ENCODE measurements around the gene IGF1R. TPM values are rescaled to one million over a fixed set of nuclear protein-coding genes. Genes with fewer than 3 reads are reported as not detected.
"Not testable (repeated sequence)": the region's sequence is repeated elsewhere in the genome, so short reads cannot be mapped to it uniquely, and the experiment has no call there.

IGF1R gene
- total and polyA plus RNA-seq, 2 experiments from 2014 or later, result 10.8 to 42.9 TPM

DNA sequence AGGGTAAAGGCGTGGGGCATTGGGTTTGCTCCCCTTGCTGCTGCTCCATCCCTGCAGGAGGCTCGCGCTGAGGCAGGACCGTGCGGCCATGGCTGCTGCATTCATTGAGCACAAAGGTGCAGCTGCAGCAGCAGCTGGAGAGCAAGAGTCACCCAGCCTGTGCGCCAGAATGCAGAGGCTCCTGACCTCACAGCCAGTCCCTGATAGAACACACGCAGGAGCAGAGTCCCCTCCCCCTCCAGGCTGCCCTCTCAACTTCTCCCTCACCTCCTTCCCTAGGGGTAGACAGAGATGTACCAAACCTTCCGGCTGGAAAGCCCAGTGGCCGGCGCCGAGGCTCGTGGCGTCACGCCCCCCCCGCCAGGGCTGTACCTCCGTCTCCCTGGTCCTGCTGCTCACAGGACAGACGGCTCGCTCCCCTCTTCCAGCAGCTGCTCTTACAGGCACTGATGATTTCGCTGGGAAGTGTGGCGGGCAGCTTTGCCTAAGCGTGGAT, 312.3 kb downstream of the IGF1R start:
- no peaks in the 10 kb centered on the region for H4K20me1 ChIP-seq (ENCODE audit: insufficient read depth, poor library complexity, severe bottlenecking)
- no peaks in the 10 kb centered on the region for H3K4me1 ChIP-seq (ENCODE audit: insufficient read depth)
- H3K9me3 ChIP-seq (ENCODE audit: low read depth), result no peaks in the 10 kb centered on the region
- H3K27me3 ChIP-seq, result no peaks in the 10 kb centered on the region
- H3K9me2 ChIP-seq (replicated peaks; ENCODE audit: insufficient read depth), result no peaks in the 10 kb centered on the region
- H3K79me2 ChIP-seq, result no peaks in the 10 kb centered on the region
- H3K36me3 ChIP-seq (replicated peaks; ENCODE audit: insufficient read depth, low read depth), result no peaks in the 10 kb centered on the region
- H3K27ac ChIP-seq, result no peak overlapping the region
- no peak overlapping the region for H3K4me2 ChIP-seq
- no peak overlapping the region for H2AFZ ChIP-seq
- no peak for DNase-seq (ENCODE audit: low spot score)
- TF ChIP-seq, protein P1, sequence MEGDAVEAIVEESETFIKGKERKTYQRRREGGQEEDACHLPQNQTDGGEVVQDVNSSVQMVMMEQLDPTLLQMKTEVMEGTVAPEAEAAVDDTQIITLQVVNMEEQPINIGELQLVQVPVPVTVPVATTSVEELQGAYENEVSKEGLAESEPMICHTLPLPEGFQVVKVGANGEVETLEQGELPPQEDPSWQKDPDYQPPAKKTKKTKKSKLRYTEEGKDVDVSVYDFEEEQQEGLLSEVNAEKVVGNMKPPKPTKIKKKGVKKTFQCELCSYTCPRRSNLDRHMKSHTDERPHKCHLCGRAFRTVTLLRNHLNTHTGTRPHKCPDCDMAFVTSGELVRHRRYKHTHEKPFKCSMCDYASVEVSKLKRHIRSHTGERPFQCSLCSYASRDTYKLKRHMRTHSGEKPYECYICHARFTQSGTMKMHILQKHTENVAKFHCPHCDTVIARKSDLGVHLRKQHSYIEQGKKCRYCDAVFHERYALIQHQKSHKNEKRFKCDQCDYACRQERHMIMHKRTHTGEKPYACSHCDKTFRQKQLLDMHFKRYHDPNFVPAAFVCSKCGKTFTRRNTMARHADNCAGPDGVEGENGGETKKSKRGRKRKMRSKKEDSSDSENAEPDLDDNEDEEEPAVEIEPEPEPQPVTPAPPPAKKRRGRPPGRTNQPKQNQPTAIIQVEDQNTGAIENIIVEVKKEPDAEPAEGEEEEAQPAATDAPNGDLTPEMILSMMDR (IDR thresholded peaks at IDR 0.05; ENCODE audit: poor library complexity), result no peak
- TF ChIP-seq EZH2phosphoT487 (IDR thresholded peaks at IDR 0.05; ENCODE audit: low read depth, severe bottlenecking, unreplicated experiment) (no peak), EZH2 (IDR thresholded peaks at IDR 0.05; ENCODE audit: borderline replicate concordance) (no peak)
- no peak overlapping the region for H3K4me3 ChIP-seq
- 99% methylated on average over 21 of the region's 21 CpGs for WGBS (ENCODE audit: low lambda C conversion rate, missing lambda C conversion rate)

DNA sequence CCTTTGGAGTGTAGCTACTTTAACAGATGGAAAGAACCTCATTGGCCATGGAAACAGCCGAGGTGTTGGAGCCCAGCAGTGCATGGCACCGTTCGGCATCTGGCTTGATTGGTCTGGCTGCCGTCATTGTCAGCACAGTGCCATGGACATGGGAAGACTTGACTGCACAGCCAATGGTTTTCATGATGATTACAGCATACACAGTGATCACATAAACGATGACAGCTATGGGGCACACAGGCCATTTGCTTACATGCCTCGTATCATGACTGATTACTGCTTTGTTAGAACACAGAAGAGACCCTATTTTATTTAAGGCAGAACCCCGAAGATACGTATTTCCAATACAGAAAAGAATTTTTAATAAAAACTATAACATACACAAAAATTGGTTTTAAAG, 315.1 kb downstream of the IGF1R start:
- no peaks in the 10 kb centered on the region for H3K27me3 ChIP-seq
- no peak overlapping the region for H3K4me2 ChIP-seq
- no peak overlapping the region for H3K4me3 ChIP-seq
- 98% methylated on average over 8 of the region's 8 CpGs for WGBS (ENCODE audit: low lambda C conversion rate, missing lambda C conversion rate)
- peaks cover 5% of the 10 kb centered on the region for H3K4me1 ChIP-seq (ENCODE audit: insufficient read depth)
- no peaks in the 10 kb centered on the region for H3K9me3 ChIP-seq (ENCODE audit: low read depth)
- no peaks in the 10 kb centered on the region for H3K9me2 ChIP-seq (replicated peaks; ENCODE audit: insufficient read depth)
- DNase-seq (ENCODE audit: low spot score), result no peak
- H4K20me1 ChIP-seq (ENCODE audit: insufficient read depth, poor library complexity, severe bottlenecking), result no peaks in the 10 kb centered on the region
- H3K36me3 ChIP-seq (replicated peaks; ENCODE audit: insufficient read depth, low read depth), result no peaks in the 10 kb centered on the region
- H2AFZ ChIP-seq, result no peak overlapping the region
- H3K79me2 ChIP-seq, result no peaks in the 10 kb centered on the region
- TF ChIP-seq EZH2phosphoT487 (IDR thresholded peaks at IDR 0.05; ENCODE audit: low read depth, severe bottlenecking, unreplicated experiment), result no peak
- TF ChIP-seq, protein P1 (IDR thresholded peaks at IDR 0.05; ENCODE audit: poor library complexity), result no peak
- no peak for TF ChIP-seq EZH2 (IDR thresholded peaks at IDR 0.05; ENCODE audit: borderline replicate concordance)
- no peak overlapping the region for H3K27ac ChIP-seq

DNA sequence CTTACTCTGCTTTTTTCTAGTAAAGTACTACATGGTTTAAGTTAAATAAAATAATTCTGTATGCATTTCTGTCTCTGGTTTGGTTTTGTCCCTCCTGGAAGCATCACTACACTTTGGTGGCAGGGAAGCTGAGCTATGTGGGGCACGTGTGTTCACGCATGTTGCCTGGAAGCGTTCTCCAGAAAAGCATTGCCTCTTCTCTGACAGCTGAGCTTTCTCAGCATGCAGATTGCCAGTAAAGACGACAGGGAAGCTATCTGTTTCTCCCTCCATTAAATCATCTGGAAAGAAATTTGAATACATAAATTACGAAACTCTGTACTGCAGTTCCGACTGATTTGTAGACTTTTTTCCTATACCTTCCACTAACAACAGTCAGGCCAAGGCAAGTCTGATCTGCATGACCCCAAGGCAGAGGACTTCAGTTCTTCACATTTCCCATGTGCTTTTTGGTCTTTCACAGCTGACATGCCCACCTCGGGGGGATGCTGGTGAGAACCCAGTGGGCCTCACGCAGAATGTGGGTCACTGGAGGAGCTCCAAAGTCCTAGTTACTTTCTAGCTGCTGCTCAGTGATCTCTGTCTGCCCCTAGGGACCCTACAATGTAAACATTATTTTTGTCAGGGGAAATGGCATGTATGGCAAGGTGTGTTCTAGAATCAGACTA, 316.3 kb downstream of the IGF1R start:
- Histone ChIP-seq H3K27ac (no peak overlapping the region), H3K9me3 (ENCODE audit: low read depth) (no peaks in the 10 kb centered on the region), H3K9me2 (replicated peaks; ENCODE audit: insufficient read depth) (no peaks in the 10 kb centered on the region), H3K36me3 (replicated peaks; ENCODE audit: insufficient read depth, low read depth) (no peaks in the 10 kb centered on the region), H3K79me2 (no peaks in the 10 kb centered on the region), H3K4me1 (ENCODE audit: insufficient read depth) (peaks cover 5% of the 10 kb centered on the region), H2AFZ (no peak overlapping the region), H3K4me2 (no peak overlapping the region), H3K27me3 (no peaks in the 10 kb centered on the region), H4K20me1 (ENCODE audit: insufficient read depth, poor library complexity, severe bottlenecking) (no peaks in the 10 kb centered on the region), H3K4me3 (no peak overlapping the region)
- no peak for DNase-seq (ENCODE audit: low spot score)
- TF ChIP-seq, protein P1 (IDR thresholded peaks at IDR 0.05; ENCODE audit: poor library complexity), result no peak
- no peak for TF ChIP-seq EZH2phosphoT487 (IDR thresholded peaks at IDR 0.05; ENCODE audit: low read depth, severe bottlenecking, unreplicated experiment)
- TF ChIP-seq EZH2 (IDR thresholded peaks at IDR 0.05; ENCODE audit: borderline replicate concordance), result no peak
- 82% methylated on average over 8 of the region's 8 CpGs for WGBS (ENCODE audit: low lambda C conversion rate, missing lambda C conversion rate)

DNA sequence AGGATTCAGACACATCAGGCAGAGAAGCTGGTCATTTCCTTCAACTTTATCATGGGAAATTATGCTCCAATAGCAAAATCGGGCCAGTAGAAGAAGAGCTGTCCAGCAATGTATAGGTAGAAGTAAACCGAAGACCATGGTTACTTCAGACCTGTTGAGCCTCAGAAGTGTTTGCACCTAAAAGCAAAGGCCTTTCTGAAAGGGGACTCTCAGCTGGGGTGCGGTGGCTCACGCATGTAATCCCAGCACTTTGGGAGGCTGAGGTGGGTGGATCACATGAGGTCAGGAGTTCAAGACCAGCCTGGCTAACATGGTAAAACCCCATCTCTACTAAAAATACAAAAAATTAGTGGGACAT, 316.8 kb downstream of the IGF1R start:
- H3K4me2 ChIP-seq; H4K20me1 ChIP-seq (ENCODE audit: insufficient read depth, poor library complexity, severe bottlenecking); H3K4me3 ChIP-seq; H3K9me2 ChIP-seq (replicated peaks; ENCODE audit: insufficient read depth); H3K27ac ChIP-seq; H3K79me2 ChIP-seq; H3K4me1 ChIP-seq (ENCODE audit: insufficient read depth); H3K9me3 ChIP-seq (ENCODE audit: low read depth); H3K36me3 ChIP-seq (replicated peaks; ENCODE audit: insufficient read depth, low read depth); H2AFZ ChIP-seq; DNase-seq (ENCODE audit: low spot score); H3K27me3 ChIP-seq: not testable (repeated sequence)
- WGBS (ENCODE audit: low lambda C conversion rate, missing lambda C conversion rate), result 94% methylated on average over 4 of the region's 4 CpGs
